MM.1S (cell line): ENCODE results near the gene SEC61G.

ENCODE experiments used
- DNase-seq: peaks from one replicate; pipeline ENCODE4 v3.0.0-alpha.2; 2015
- H2AFZ ChIP-seq: fragments of 300-600 bp; sonication (generic); 2 replicates; pipeline ENCODE4 v1.6.0; 2016; ENCODE audit warnings: antibody characterized with exemption, low read length
- H3F3A ChIP-seq: fragments of 300-600 bp; sonication (generic); 2 replicates; pipeline ENCODE4 v1.6.1; 2016; ENCODE audit warnings: mild to moderate bottlenecking, antibody characterized with exemption, low read length, moderate library complexity, mixed read lengths; ENCODE audit not compliant: insufficient read depth
- H3K27ac ChIP-seq: fragments of 300-600 bp; sonication (generic); 2 replicates; pipeline ENCODE4 v1.5.1; 2016; ENCODE audit warnings: mild to moderate bottlenecking, low read length
- H3K27me3 ChIP-seq: fragments of 300-600 bp; sonication (generic); replicated peaks from 2 replicates; pipeline ENCODE4 v1.6.0; 2016; ENCODE audit warnings: low read length; ENCODE audit not compliant: insufficient read depth
- H3K36me3 ChIP-seq: fragments of 300-600 bp; sonication (generic); replicated peaks from 2 replicates; pipeline ENCODE4 v1.6.1; 2016; ENCODE audit warnings: mild to moderate bottlenecking, low read length, mixed read lengths; ENCODE audit not compliant: insufficient read depth
- H3K4me1 ChIP-seq: fragments of 300-600 bp; sonication (generic); 2 replicates; pipeline ENCODE4 v1.6.1; 2016; ENCODE audit warnings: low read length, mixed read lengths
- H3K4me2 ChIP-seq: fragments of 300-600 bp; sonication (generic); 2 replicates; pipeline ENCODE4 v1.6.0; 2016; ENCODE audit warnings: low read depth, low read length
- H3K4me3 ChIP-seq: fragments of 300-600 bp; sonication (generic); 2 replicates; pipeline ENCODE4 v1.5.1; 2016; ENCODE audit warnings: low read length, mixed read lengths
- H3K79me2 ChIP-seq: fragments of 300-600 bp; sonication (generic); 2 replicates; pipeline ENCODE4 v1.6.1; 2016; ENCODE audit warnings: mixed run types, low read length, mixed read lengths
- H3K9ac ChIP-seq: fragments of 300-600 bp; sonication (generic); 2 replicates; pipeline ENCODE4 v1.6.1; 2016; ENCODE audit warnings: low read length, mixed read lengths
- H3K9me2 ChIP-seq: fragments of 300-600 bp; sonication (generic); replicated peaks from 2 replicates; pipeline ENCODE4 v1.6.1; 2016; ENCODE audit warnings: mild to moderate bottlenecking, low read length, mixed read lengths; ENCODE audit not compliant: insufficient read depth
- H3K9me3 ChIP-seq: fragments of 300-600 bp; sonication (generic); replicated peaks from 2 replicates; pipeline ENCODE4 v1.6.1; 2016; ENCODE audit warnings: mild to moderate bottlenecking, low read length, mixed read lengths; ENCODE audit not compliant: insufficient read depth
- H4K20me1 ChIP-seq: fragments of 300-600 bp; sonication (generic); 2 replicates; pipeline ENCODE4 v1.6.1; 2016; ENCODE audit warnings: mild to moderate bottlenecking, low read length, moderate library complexity, mixed read lengths; ENCODE audit not compliant: insufficient read depth
- EZH2 ChIP-seq: fragments of 300-600 bp; sonication (generic); optimal IDR thresholded peaks from 2 replicates; pipeline ENCODE3; 2017; ENCODE audit warnings: low read depth, mild to moderate bottlenecking, antibody characterized with exemption, low read length, mixed read lengths
- EZH2phosphoT487 ChIP-seq: fragments of 300-600 bp; sonication (generic); IDR thresholded peaks from 2 replicates; pipeline ENCODE4 v1.6.1; 2018; ENCODE audit warnings: antibody characterized with exemption, low read length
- TF ChIP-seq, protein P1 (sequence below): fragments of 300-600 bp; sonication (generic); IDR thresholded peaks from 2 replicates; pipeline ENCODE4 v1.5.1; 2016; ENCODE audit warnings: antibody characterized with exemption, low read length, mixed read lengths

Gene SEC61G

DNA sequence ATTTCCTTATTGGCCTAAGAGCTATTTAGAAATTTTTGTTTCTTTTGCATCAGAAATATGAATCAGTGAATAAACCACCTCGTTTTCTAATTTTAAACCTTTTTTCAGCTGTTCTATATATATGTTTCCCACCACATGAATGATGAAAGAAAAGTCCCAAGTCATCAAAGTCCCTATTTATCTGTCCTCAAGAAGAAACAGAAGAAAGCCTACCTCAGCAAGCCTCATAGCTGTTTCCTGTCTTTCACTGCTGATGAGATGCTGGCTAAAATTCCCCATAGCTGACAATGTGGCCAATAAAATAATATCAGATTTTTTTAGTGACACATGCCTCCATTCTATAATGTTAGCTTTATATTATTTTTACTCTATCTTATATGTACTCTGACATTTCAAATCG lies 54.2 kb downstream of the SEC61G start:
- H3K9me3 ChIP-seq = no peaks in the 10 kb centered on the region
- no peaks in the 10 kb centered on the region for H3K36me3 ChIP-seq
- TF ChIP-seq EZH2 = no peak
- TF ChIP-seq EZH2phosphoT487 = no peak
- TF ChIP-seq, protein P1, sequence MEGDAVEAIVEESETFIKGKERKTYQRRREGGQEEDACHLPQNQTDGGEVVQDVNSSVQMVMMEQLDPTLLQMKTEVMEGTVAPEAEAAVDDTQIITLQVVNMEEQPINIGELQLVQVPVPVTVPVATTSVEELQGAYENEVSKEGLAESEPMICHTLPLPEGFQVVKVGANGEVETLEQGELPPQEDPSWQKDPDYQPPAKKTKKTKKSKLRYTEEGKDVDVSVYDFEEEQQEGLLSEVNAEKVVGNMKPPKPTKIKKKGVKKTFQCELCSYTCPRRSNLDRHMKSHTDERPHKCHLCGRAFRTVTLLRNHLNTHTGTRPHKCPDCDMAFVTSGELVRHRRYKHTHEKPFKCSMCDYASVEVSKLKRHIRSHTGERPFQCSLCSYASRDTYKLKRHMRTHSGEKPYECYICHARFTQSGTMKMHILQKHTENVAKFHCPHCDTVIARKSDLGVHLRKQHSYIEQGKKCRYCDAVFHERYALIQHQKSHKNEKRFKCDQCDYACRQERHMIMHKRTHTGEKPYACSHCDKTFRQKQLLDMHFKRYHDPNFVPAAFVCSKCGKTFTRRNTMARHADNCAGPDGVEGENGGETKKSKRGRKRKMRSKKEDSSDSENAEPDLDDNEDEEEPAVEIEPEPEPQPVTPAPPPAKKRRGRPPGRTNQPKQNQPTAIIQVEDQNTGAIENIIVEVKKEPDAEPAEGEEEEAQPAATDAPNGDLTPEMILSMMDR = no peak
- H4K20me1 ChIP-seq = no peaks in the 10 kb centered on the region
- no peak overlapping the region for H3K4me3 ChIP-seq
- peak; percentile 94 for DNase-seq
- no peak overlapping the region for H2AFZ ChIP-seq
- no peaks in the 10 kb centered on the region for H3K79me2 ChIP-seq
- no peaks in the 10 kb centered on the region for H3K27me3 ChIP-seq
- H3K27ac ChIP-seq = peak overlapping the region; percentile 94
- H3K4me1 ChIP-seq = peaks cover 41% of the 10 kb centered on the region
- H3K4me2 ChIP-seq = peak overlapping the region; percentile 80
- H3F3A ChIP-seq = peaks cover 27% of the 10 kb centered on the region
- H3K9ac ChIP-seq = peak overlapping the region; percentile 73
- no peaks in the 10 kb centered on the region for H3K9me2 ChIP-seq
